ENCODE data around the gene TCFL5. TPM values are rescaled to one million over a fixed set of nuclear protein-coding genes. Genes with fewer than 3 reads are reported as not detected.

The TCFL5 gene
- total and polyA plus RNA-seq, 2 donors (not counting 3 experiments of a cell fraction or from before 2014, with no cell fraction given): 4.4 to 11.1 TPM

- POLR2A ChIA-PET: no interaction called here
- Histone ChIP-seq H3K27me3 (ENCODE audit: control insufficient read depth in 2 of 2, insufficient read depth in 2 of 2, low read length in 2 of 2) (peaks cover 0 to 3% of the 10 kb centered on the region in 2 experiments), H3K4me1 (ENCODE audit: control insufficient read depth, extremely low read depth, insufficient read depth, low read length) (peaks cover 3% of the 10 kb centered on the region), H3K4me2 (ENCODE audit: insufficient read depth, low read length) (no peak overlapping the region), H3K9me3 (replicated peaks; ENCODE audit: control insufficient read depth, insufficient read depth, low read length) (no peaks in the 10 kb centered on the region), H3K9ac (replicated peaks; ENCODE audit: extremely low read depth, insufficient read depth, low read length) (no peak overlapping the region), H3K4me3 (replicated peaks in 1 of 3; ENCODE audit: insufficient read depth in 1 of 3, low read depth in 1 of 3, low read length in 3 of 3) (no peak overlapping the region), H3K27ac (ENCODE audit: insufficient read depth, low read depth, low read length) (no peak overlapping the region), H3K36me3 (ENCODE audit: control insufficient read depth in 2 of 2, extremely low read depth in 1 of 2, insufficient read depth in 2 of 2, low read length in 2 of 2) (peaks cover 0 to 20% of the 10 kb centered on the region in 2 experiments), H4K20me1 (replicated peaks; ENCODE audit: control insufficient read depth, extremely low read depth, insufficient read depth, low read length) (no peaks in the 10 kb centered on the region), H3K79me2 (ENCODE audit: control insufficient read depth, insufficient read depth, low read length) (no peaks in the 10 kb centered on the region), H3K9me1 (replicated peaks; ENCODE audit: control insufficient read depth, extremely low read depth, insufficient read depth, low read length) (no peaks in the 10 kb centered on the region), H2AFZ (ENCODE audit: low read depth, low read length) (no peak overlapping the region)
- TF ChIP-seq MAX (IDR thresholded peaks at IDR 0.05; ENCODE audit: insufficient read depth, insufficient read length) (no peak), MYC (IDR thresholded peaks at IDR 0.05; ENCODE audit: low read depth, low read length) (no peak), POLR2AphosphoS5 (IDR thresholded peaks at IDR 0.05; ENCODE audit: insufficient read depth, low read depth, low read length) (no peak), EZH2 (IDR thresholded peaks at IDR 0.05; ENCODE audit: borderline replicate concordance, low read depth, low read length, severe bottlenecking) (no peak), JUN (IDR thresholded peaks at IDR 0.05; ENCODE audit: borderline replicate concordance, insufficient read depth, insufficient read length, low read depth) (no peak), CTCF (IDR thresholded peaks at IDR 0.05; ENCODE audit: extremely low read depth in 1 of 2, insufficient read depth in 1 of 2, low read depth in 1 of 2, low read length in 2 of 2) (no peak), POLR2A (IDR thresholded peaks at IDR 0.05; ENCODE audit: low read depth, low read length) (no peak), FOS (IDR thresholded peaks at IDR 0.05; ENCODE audit: borderline replicate concordance, insufficient read depth, low read length) (no peak), GATA2 (IDR thresholded peaks at IDR 0.05; ENCODE audit: insufficient read depth, insufficient read length, low read depth, low read length) (no peak)
- FAIRE-seq (no peak), DNase-seq (ENCODE audit: low read depth, low spot score) (no peak)
- BruUV-seq (replicated peaks): no TSS peak
- dilution Hi-C loops (cut with MboI; ENCODE audit: extremely low pct_ligation_motif_present, low sequenced_read_pairs): no loop called here
- intact Hi-C loops (cut with micrococcal nuclease): no loop called here
- CTCF ChIA-PET: no interaction called here
These were observed 20.8 kb upstream of the TCFL5 start for GRCh38 chr20:62882426-62882825.

Measured in endothelial cell of umbilical vein (primary cell).